Liver (tissue), 9 donors: ENCODE data around the gene SUB1. TPM values are rescaled to one million over a fixed set of nuclear protein-coding genes. Genes with fewer than 3 reads are reported as not detected.

Experiments
- DNase-seq: peaks from one replicate; pipeline ENCODE4 v3.0.0-alpha.2; 2017; ENCODE audit warnings: low spot score
- H3K27ac ChIP-seq, 2 donors: one replicate each; pipeline ENCODE4 v1.7.0; 2013; ENCODE audit warnings: inconsistent platforms in 2 of 2, low read length in 2 of 2, control low read depth in 1 of 2, low read depth in 1 of 2, mild to moderate bottlenecking in 1 of 2
- H3K27me3 ChIP-seq, 4 donors: one replicate each; pipeline versions ENCODE4 v1.6.1 to v1.7.0; 2013; ENCODE audit warnings: low read length in 3 of 4, inconsistent platforms in 1 of 4, mild to moderate bottlenecking in 1 of 4, moderate library complexity in 1 of 4; ENCODE audit not compliant: control insufficient read depth in 4 of 4, insufficient read depth in 4 of 4
- H3K36me3 ChIP-seq, 4 donors: one replicate each; pipeline versions ENCODE4 v1.6.1 to v1.7.0; 2013; ENCODE audit warnings: low read length in 3 of 4, mild to moderate bottlenecking in 3 of 4, low read depth in 1 of 4, moderate library complexity in 1 of 4; ENCODE audit not compliant: control insufficient read depth in 4 of 4, insufficient read depth in 3 of 4
- H3K4me1 ChIP-seq, 4 donors: one replicate each; pipeline versions ENCODE4 v1.6.1 to v1.7.0; 2013; ENCODE audit warnings: low read length in 3 of 4, mild to moderate bottlenecking in 3 of 4, moderate library complexity in 1 of 4; ENCODE audit not compliant: control insufficient read depth in 4 of 4, insufficient read depth in 4 of 4
- H3K4me3 ChIP-seq, 3 donors: one replicate each; pipeline versions ENCODE4 v1.6.1 to v1.7.0; 2013; ENCODE audit warnings: low read length in 3 of 3, control low read depth in 1 of 3, low read depth in 1 of 3, mild to moderate bottlenecking in 1 of 3
- H3K9ac ChIP-seq, 2 donors: one replicate each; pipeline ENCODE4 v1.7.0; 2013; ENCODE audit warnings: low read length in 2 of 2, mild to moderate bottlenecking in 2 of 2, moderate library complexity in 2 of 2, control low read depth in 1 of 2, low read depth in 1 of 2
- H3K9me3 ChIP-seq, 4 donors: one replicate each; pipeline versions ENCODE4 v1.6.1 to v1.7.0; 2013; ENCODE audit warnings: low read length in 3 of 4; ENCODE audit not compliant: control insufficient read depth in 4 of 4
- ATF3 ChIP-seq: IDR thresholded peaks from 2 replicates; pipeline ENCODE4 v1.6.1; 2016; ENCODE audit warnings: antibody characterized with exemption
- CTCF ChIP-seq: fragments of 150-350 bp; IDR thresholded peaks from 2 replicates; pipeline ENCODE4 v1.5.1; 2017; ENCODE audit warnings: improper control_type of control experiment, low read depth, low read length; ENCODE audit not compliant: missing input control
- FOXA1 ChIP-seq: IDR thresholded peaks from 2 replicates; pipeline ENCODE4 v1.6.1; 2016; ENCODE audit warnings: antibody characterized with exemption
- FOXA2 ChIP-seq: IDR thresholded peaks from 2 replicates; pipeline ENCODE4 v1.6.1; 2016; ENCODE audit warnings: antibody characterized with exemption
- GABPA ChIP-seq, 2 donors: IDR thresholded peaks in 1 of 2; conservative IDR thresholded peaks in 1 of 2; 2 replicates each; pipeline ENCODE4 v1.6.1; 2016; ENCODE audit warnings: antibody characterized with exemption in 2 of 2, mild to moderate bottlenecking in 1 of 2, moderate library complexity in 1 of 2
- MAX ChIP-seq: IDR thresholded peaks from 2 replicates; pipeline ENCODE4 v1.6.1; 2016; ENCODE audit warnings: antibody characterized with exemption
- NR2F2 ChIP-seq: IDR thresholded peaks from 2 replicates; pipeline ENCODE4 v1.6.1; 2016; ENCODE audit warnings: antibody characterized with exemption
- RAD21 ChIP-seq, 2 donors: IDR thresholded peaks; 2 replicates each; pipeline ENCODE4 v1.6.1; 2016; ENCODE audit warnings: antibody characterized with exemption in 2 of 2, mild to moderate bottlenecking in 2 of 2
- REST ChIP-seq: IDR thresholded peaks from 2 replicates; pipeline ENCODE4 v1.6.1; 2016; ENCODE audit warnings: antibody characterized with exemption, mild to moderate bottlenecking
- RXRA ChIP-seq, 2 donors: IDR thresholded peaks; 2 replicates each; pipeline ENCODE4 v1.6.1; 2017 to 2018; ENCODE audit warnings: antibody characterized with exemption in 2 of 2, mild to moderate bottlenecking in 1 of 2
- SP1 ChIP-seq: IDR thresholded peaks from 2 replicates; pipeline ENCODE4 v1.6.1; 2018; ENCODE audit warnings: antibody characterized with exemption, mild to moderate bottlenecking
- TAF1 ChIP-seq: conservative IDR thresholded peaks from 2 replicates; pipeline ENCODE4 v1.6.1; 2016; ENCODE audit warnings: antibody characterized with exemption, mild to moderate bottlenecking
- YY1 ChIP-seq: IDR thresholded peaks from 2 replicates; pipeline ENCODE4 v1.6.1; 2016; ENCODE audit warnings: antibody characterized with exemption, mild to moderate bottlenecking
- ZBTB33 ChIP-seq: IDR thresholded peaks from 2 replicates; pipeline ENCODE4 v1.6.1; 2016; ENCODE audit warnings: antibody characterized with exemption
- WGBS: extraction: QIAGEN DNeasy Blood & Tissue Kit; methylation state at CpG from one replicate; pipeline ENCODE4 v1.1.7; 2013; 5-methylcytosine and 5-hydroxymethylcytosine counted together
- polyA plus RNA-seq, 2 donors: library from polyadenylated mRNA; stranded (reverse) in 1 of 2; unstranded in 1 of 2; fragments of 200-250 nt in 1 of 2; fragments of >200 nt in 1 of 2; fragmentation: Nextera tagmentation in 1 of 2; extraction: Ambion mirVana in 1 of 2; gene quantifications; one replicate each; pipeline versions ENCODE4 v1.2.1 to v1.2.3, GENCODE V29; 2013 to 2015
- total RNA-seq, 2 donors: library from RNA; depleted of rRNA; stranded (reverse); fragments of >200 nt; gene quantifications; one replicate each; pipeline ENCODE4 v1.2.3, GENCODE V29; 2014
- donor health status: healthy.
- donor health status: healthy.
- donor health status: healthy.
- donor health status: healthy.
- donor health status: healthy.

Gene SUB1
- total and polyA plus RNA-seq, 4 donors, result 51.8 to 238 (median 60.3) TPM

- no peaks in the 10 kb centered on the region for H3K27me3 ChIP-seq
- no peaks in the 10 kb centered on the region for H3K4me1 ChIP-seq
- DNase-seq, result no peak
- no peak overlapping the region for H3K27ac ChIP-seq
- 76% methylated on average over 12 of the region's 12 CpGs for WGBS
- H3K36me3 ChIP-seq, result no peaks in the 10 kb centered on the region
- no peak overlapping the region for H3K4me3 ChIP-seq
- no peak overlapping the region for H3K9ac ChIP-seq
- no peaks in the 10 kb centered on the region for H3K9me3 ChIP-seq
- TF ChIP-seq RXRA (IDR thresholded peaks at IDR 0.05) (no peak), RAD21 (IDR thresholded peaks at IDR 0.05) (no peak), REST (no peak), TAF1 (no peak), ATF3 (no peak), FOXA2 (no peak), SP1 (no peak), GABPA (IDR thresholded peaks at IDR 0.05 in 1 of 2, conservative IDR thresholded peaks at IDR 0.05 in 1 of 2) (no peak)
Measured at GRCh38 chr5:32545102-32545800, 40.1 kb upstream of the SUB1 start.

GRCh38 chr5:32551194-32551593 is 34.2 kb upstream of the SUB1 start:
- Histone ChIP-seq H3K9ac (no peak overlapping the region), H3K9me3 (no peaks in the 10 kb centered on the region), H3K4me3 (no peak overlapping the region), H3K4me1 (no peaks in the 10 kb centered on the region), H3K27me3 (no peaks in the 10 kb centered on the region), H3K36me3 (no peaks in the 10 kb centered on the region), H3K27ac (no peak overlapping the region)
- 84% methylated on average over 3 of the region's 3 CpGs for WGBS
- no peak for DNase-seq
- no peak for TF ChIP-seq GABPA (IDR thresholded peaks at IDR 0.05 in 1 of 2, conservative IDR thresholded peaks at IDR 0.05 in 1 of 2)
- no peak for TF ChIP-seq RXRA (IDR thresholded peaks at IDR 0.05)
- TF ChIP-seq FOXA2, result no peak
- TF ChIP-seq SP1, result no peak
- no peak for TF ChIP-seq YY1
- TF ChIP-seq REST, result no peak
- no peak for TF ChIP-seq MAX
- no peak for TF ChIP-seq ATF3
- no peak for TF ChIP-seq FOXA1
- TF ChIP-seq NR2F2, result no peak
- no peak for TF ChIP-seq ZBTB33
- TF ChIP-seq CTCF, result no peak
